IMR-90 (cell line): ENCODE data around the gene EDDM13. TPM values are rescaled to one million over a fixed set of nuclear protein-coding genes. Genes with fewer than 3 reads are reported as not detected.

Source experiments
- ATAC-seq: fragments of 200-7000 bp; cut with Tn5 transposase; 2 replicates; pipeline ENCODE4 v1.9.1; 2020; ENCODE audit warnings: low read depth, mild to moderate bottlenecking, moderate library complexity
- Bru-seq: library from RNA; stranded (reverse); fragments of 400-500 nt; gene quantifications from one replicate; lab custom pipeline; 2021; lab: Mats Ljungman, UMichigan
- BruChase-seq, 2 experiments: library from RNA; stranded (reverse); fragments of 400-500 nt; gene quantifications; one replicate each; lab custom pipeline; 2021; lab: Mats Ljungman, UMichigan
- BruUV-seq: library from RNA; stranded (reverse); fragments of 400-500 nt; replicated peaks from 2 replicates; lab custom pipeline; 2021; lab: Mats Ljungman, UMichigan
- CTCF ChIA-PET: fragments of 300-600 bp; formaldehyde crosslinking; extraction: SDS; loops from one replicate; lab custom pipeline; 2021; ENCODE audit warnings: antibody characterized with exemption; lab: Yijun Ruan, JAX
- POLR2A ChIA-PET: fragments of 300-600 bp; sonication (Branson Sonifier 250); formaldehyde crosslinking; loops from one replicate; lab custom pipeline; 2022; ENCODE audit warnings: antibody characterized with exemption; ENCODE audit not compliant: unreplicated experiment; lab: Charles Lee
- DNase-seq: peaks from one replicate; pipeline ENCODE4 v3.0.0; 2013
- H2AFZ ChIP-seq: replicated peaks from 2 replicates; pipeline ENCODE3; 2013; ENCODE audit warnings: low read length, mild to moderate bottlenecking; ENCODE audit not compliant: poor library complexity
- H2AK5ac ChIP-seq: 2 replicates; pipeline ENCODE4 v1.6.1; 2013; ENCODE audit warnings: low read depth, low read length, inconsistent platforms
- H2AK9ac ChIP-seq: replicated peaks from 2 replicates; pipeline ENCODE3; 2013; ENCODE audit warnings: mild to moderate bottlenecking, low read depth, low read length, moderate library complexity; ENCODE audit not compliant: poor library complexity
- H2BK120ac ChIP-seq: 2 replicates; pipeline ENCODE4 v1.6.1; 2013; ENCODE audit warnings: low read depth, low read length, inconsistent platforms
- H2BK15ac ChIP-seq: 3 replicates; pipeline ENCODE4 v1.6.1; 2013; ENCODE audit warnings: low read depth, low read length, inconsistent platforms
- H2BK20ac ChIP-seq: 2 replicates; pipeline ENCODE4 v1.6.1; 2013; ENCODE audit warnings: low read depth, mild to moderate bottlenecking, inconsistent platforms, low read length, moderate library complexity
- H2BK5ac ChIP-seq: 2 replicates; pipeline ENCODE4 v1.6.1; 2013; ENCODE audit warnings: mild to moderate bottlenecking, low read depth, low read length, inconsistent platforms; ENCODE audit not compliant: poor library complexity, severe bottlenecking
- H3K14ac ChIP-seq: replicated peaks from 2 replicates; pipeline ENCODE4 v1.6.1; 2013; ENCODE audit warnings: low read depth, low read length, inconsistent platforms
- H3K18ac ChIP-seq: 2 replicates; pipeline ENCODE4 v1.6.1; 2013; ENCODE audit warnings: low read depth, low read length, control low read depth
- H3K23ac ChIP-seq: 2 replicates; pipeline ENCODE4 v1.6.1; 2013; ENCODE audit warnings: low read depth, low read length, inconsistent platforms
- H3K27ac ChIP-seq: 2 replicates; pipeline ENCODE4 v1.5.1; 2013; ENCODE audit warnings: mild to moderate bottlenecking, control low read depth, low read length; ENCODE audit not compliant: insufficient read depth
- H3K27me3 ChIP-seq: 2 replicates; pipeline ENCODE4 v1.6.1; 2013; ENCODE audit warnings: low read length; ENCODE audit not compliant: control insufficient read depth, insufficient read depth
- H3K36me3 ChIP-seq: 2 replicates; pipeline ENCODE4 v1.6.1; 2013; ENCODE audit warnings: low read length, mixed read lengths; ENCODE audit not compliant: control insufficient read depth, insufficient read depth
- H3K4ac ChIP-seq: 2 replicates; pipeline ENCODE4 v1.6.1; 2013; ENCODE audit warnings: low read depth, low read length, inconsistent platforms
- H3K4me1 ChIP-seq: 2 replicates; pipeline ENCODE4 v1.6.1; 2013; ENCODE audit warnings: low read length, mixed read lengths; ENCODE audit not compliant: control insufficient read depth, insufficient read depth
- H3K4me2 ChIP-seq: 2 replicates; pipeline ENCODE4 v1.6.1; 2013; ENCODE audit warnings: low read depth, mild to moderate bottlenecking, control low read depth, low read length, moderate library complexity
- H3K4me3 ChIP-seq: 2 replicates; pipeline ENCODE4 v1.5.1; 2013; ENCODE audit warnings: low read depth, mild to moderate bottlenecking, control low read depth, low read length, moderate library complexity; ENCODE audit not compliant: insufficient read depth
- H3K56ac ChIP-seq: 2 replicates; pipeline ENCODE4 v1.6.1; 2013; ENCODE audit warnings: low read length, inconsistent platforms; ENCODE audit not compliant: insufficient read depth; ENCODE audit errors: extremely low read depth
- H3K79me1 ChIP-seq, 2 experiments: 2 replicates each; pipeline ENCODE4 v1.6.1; 2013; ENCODE audit warnings: low read length in 2 of 2, inconsistent platforms in 1 of 2, low read depth in 1 of 2
- H3K9ac ChIP-seq: 2 replicates; pipeline ENCODE4 v1.6.1; 2013; ENCODE audit warnings: low read depth, low read length, control low read depth
- H3K9me1 ChIP-seq: 2 replicates; pipeline ENCODE4 v1.6.1; 2013; ENCODE audit warnings: low read length, inconsistent platforms; ENCODE audit not compliant: insufficient read depth
- H3K9me3 ChIP-seq: 2 replicates; pipeline ENCODE4 v1.6.1; 2013; ENCODE audit warnings: low read length; ENCODE audit not compliant: control insufficient read depth, insufficient read depth
- H4K20me1 ChIP-seq: 2 replicates; pipeline ENCODE4 v1.6.1; 2013; ENCODE audit warnings: low read length, inconsistent platforms; ENCODE audit not compliant: insufficient read depth
- H4K5ac ChIP-seq: 2 replicates; pipeline ENCODE4 v1.6.1; 2013; ENCODE audit warnings: mild to moderate bottlenecking, low read depth, low read length, control low read depth
- H4K8ac ChIP-seq, 2 experiments: 2 replicates each; pipeline ENCODE4 v1.6.1; 2013; ENCODE audit warnings: low read depth in 2 of 2, low read length in 2 of 2, control low read depth in 1 of 2, inconsistent platforms in 1 of 2
- H4K91ac ChIP-seq: 2 replicates; pipeline ENCODE4 v1.6.1; 2013; ENCODE audit warnings: low read depth, low read length, inconsistent platforms; ENCODE audit not compliant: insufficient read depth
- BHLHE40 ChIP-seq: fragments of 150-350 bp; IDR thresholded peaks from 2 replicates; pipeline ENCODE4 v1.6.1; 2016; ENCODE audit warnings: mild to moderate bottlenecking, low read depth, low read length
- CTCF ChIP-seq: conservative IDR thresholded peaks from 2 replicates; pipeline ENCODE4 v1.5.1; 2012; ENCODE audit warnings: mild to moderate bottlenecking, low read depth, low read length, improper control_type of control experiment
- MAZ ChIP-seq: IDR thresholded peaks from 2 replicates; pipeline ENCODE4 v1.6.1; 2012; ENCODE audit warnings: low read depth, mild to moderate bottlenecking, low read length, improper control_type of control experiment, moderate library complexity, borderline replicate concordance
- MXI1 ChIP-seq: IDR thresholded peaks from 2 replicates; pipeline ENCODE4 v1.6.1; 2012; ENCODE audit warnings: low read depth, mild to moderate bottlenecking, low read length, moderate library complexity, borderline replicate concordance
- NFE2L2 ChIP-seq: fragments of 150-350 bp; IDR thresholded peaks from 2 replicates; pipeline ENCODE4 v1.6.1; 2016; ENCODE audit warnings: low read depth, mild to moderate bottlenecking, low read length
- POLR2A ChIP-seq: IDR thresholded peaks from 2 replicates; pipeline ENCODE4 v1.6.1; 2012; ENCODE audit warnings: mild to moderate bottlenecking, low read depth, low read length
- RAD21 ChIP-seq: IDR thresholded peaks from 2 replicates; pipeline ENCODE4 v1.6.1; 2012; ENCODE audit warnings: low read length, improper control_type of control experiment
- RCOR1 ChIP-seq: IDR thresholded peaks from 2 replicates; pipeline ENCODE4 v1.6.1; 2012; ENCODE audit warnings: mild to moderate bottlenecking, low read length, improper control_type of control experiment; ENCODE audit not compliant: insufficient replicate concordance
- RFX5 ChIP-seq: IDR thresholded peaks from 2 replicates; pipeline ENCODE4 v1.8.0; 2012; ENCODE audit warnings: low read depth, mild to moderate bottlenecking, low read length, moderate library complexity
- USF2 ChIP-seq: fragments of 150-350 bp; IDR thresholded peaks from 2 replicates; pipeline ENCODE4 v1.6.1; 2017; ENCODE audit warnings: mild to moderate bottlenecking, antibody characterized with exemption, low read length, low read depth
- WGBS, 2 experiments: methylation state at CpG; one replicate each; pipeline versions ENCODE4 v1.1.5 to v1.1.7; 2013; ENCODE audit warnings: missing lambda C conversion rate in 2 of 2; ENCODE audit not compliant: insufficient read length in 1 of 2; ENCODE audit errors: extremely low coverage in 2 of 2; 5-methylcytosine and 5-hydroxymethylcytosine counted together
- dilution Hi-C: fragments of 300-500 bp; cut with HindIII; formaldehyde crosslinking; loops from one replicate; pipeline ENCODE4 v1.14.3; 2018; ENCODE audit warnings: low sequenced_read_pairs; ENCODE audit not compliant: unreplicated experiment
- in situ Hi-C: fragments of 300-500 bp; cut with MboI; formaldehyde crosslinking; loops from 3 replicates; pipeline ENCODE4 v1.14.3; 2019; ENCODE audit warnings: low sequenced_read_pairs, inconsistent platforms, mixed read lengths
- intact Hi-C: fragments of 100-400 bp; cut with micrococcal nuclease; formaldehyde crosslinking; loops from 2 replicates; pipeline ENCODE4 v1.10.0; 2022
- long read RNA-seq: library from polyadenylated mRNA; unstranded; transcript quantifications from one replicate; pipeline ENCODE4 v2.0.0, GENCODE V29; 2021; ENCODE audit not compliant: unreplicated experiment
- polyA plus RNA-seq, 3 experiments: library from polyadenylated mRNA; depleted of rRNA; stranded (reverse); fragments of >200 nt; gene quantifications; 2 replicates each; pipeline ENCODE4 v1.2.3, GENCODE V29; 2012; ENCODE audit warnings: low replicate concordance in 1 of 3
- total RNA-seq: library from RNA; depleted of rRNA; stranded (reverse); fragments of >200 nt; gene quantifications from 2 replicates; pipeline ENCODE4 v1.2.3, GENCODE V29; 2012; rRNA removed
- TF ChIP-seq, protein P1 (sequence below): fragments of 150-350 bp; IDR thresholded peaks from 2 replicates; pipeline ENCODE4 v1.6.1; 2016; ENCODE audit warnings: low read depth, mild to moderate bottlenecking, low read length, moderate library complexity, borderline replicate concordance

The EDDM13 gene, protein sequence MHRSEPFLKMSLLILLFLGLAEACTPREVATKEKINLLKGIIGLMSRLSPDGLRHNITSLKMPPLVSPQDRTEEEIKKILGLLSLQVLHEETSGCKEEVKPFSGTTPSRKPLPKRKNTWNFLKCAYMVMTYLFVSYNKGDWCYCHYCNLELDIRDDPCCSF
- total RNA-seq (not detected in 2 replicates), polyA plus RNA-seq (2012; rRNA removed) (not detected in 2 replicates), Bru-seq, nascent RNA (percentile 5 among the genes with signal in this experiment), BruChase-seq, experiment 1, labeled RNA remaining after a 6-hour chase (not detected), BruChase-seq, experiment 2, labeled RNA remaining after a 2-hour chase (not detected)
- not detected in 2 replicates for polyA plus RNA-seq (2012; cell fraction: cytosol; rRNA removed)
- polyA plus RNA-seq (2012; cell fraction: nucleus; rRNA removed; ENCODE audit: low replicate concordance): not detected in 2 replicates
- long read RNA-seq: 0 reads

GRCh38 chr19:56272161-56272798, at the start of gene EDDM13:
EDDM13 (plus strand) TSS chr19:56272748; CDS start chr19:56272835, 87 bp downstream.
- Histone ChIP-seq H3K27ac (no peak within 1 kb of the TSS), H3K4me2 (no peak within 1 kb of the TSS), H2BK5ac (no peak within 1 kb of the TSS), H3K18ac (no peak within 1 kb of the TSS), H3K9me3 (no peaks in the 10 kb centered on the region), H3K4me1 (no peaks in the 10 kb centered on the region), H4K8ac (no peak within 1 kb of the TSS), H2AK9ac (no peak within 1 kb of the TSS), H3K27me3 (no peaks in the 10 kb centered on the region), H2BK120ac (no peak within 1 kb of the TSS), H2BK15ac (no peak within 1 kb of the TSS), H4K91ac (no peak within 1 kb of the TSS), H4K20me1 (no peaks in the 10 kb centered on the region), H2BK20ac (no peak within 1 kb of the TSS), H3K9me1 (no peaks in the 10 kb centered on the region), H2AFZ (no peak within 1 kb of the TSS), H3K36me3 (no peaks in the 10 kb centered on the region), H3K56ac (no peak within 1 kb of the TSS), H3K79me1 (no peaks in the 10 kb centered on the region), H3K14ac (no peak within 1 kb of the TSS), H3K9ac (no peak within 1 kb of the TSS), H4K5ac (no peak within 1 kb of the TSS), H3K23ac (no peak within 1 kb of the TSS), H2AK5ac (no peak within 1 kb of the TSS), H3K4me3 (no peak within 1 kb of the TSS), H3K4ac (no peak within 1 kb of the TSS)
- WGBS, 2 experiments: 43% methylated on average over 3 of the region's 6 CpGs; no CpG with 5 or more reads in 1 of the 2 experiments
- dilution Hi-C loops (no loop called here), intact Hi-C loops (no loop called here), in situ Hi-C loops (no loop called here)
- no peak for ATAC-seq
- ChIA-PET POLR2A (no interaction called here), CTCF (no interaction called here)
- DNase-seq: no peak
- TF ChIP-seq CTCF (no peak), POLR2A (no peak), RCOR1 (no peak), USF2 (no peak), NFE2L2 (no peak), MXI1 (no peak), RAD21 (no peak), RFX5 (no peak), MAZ (no peak), BHLHE40 (no peak)
- TF ChIP-seq, protein P1, sequence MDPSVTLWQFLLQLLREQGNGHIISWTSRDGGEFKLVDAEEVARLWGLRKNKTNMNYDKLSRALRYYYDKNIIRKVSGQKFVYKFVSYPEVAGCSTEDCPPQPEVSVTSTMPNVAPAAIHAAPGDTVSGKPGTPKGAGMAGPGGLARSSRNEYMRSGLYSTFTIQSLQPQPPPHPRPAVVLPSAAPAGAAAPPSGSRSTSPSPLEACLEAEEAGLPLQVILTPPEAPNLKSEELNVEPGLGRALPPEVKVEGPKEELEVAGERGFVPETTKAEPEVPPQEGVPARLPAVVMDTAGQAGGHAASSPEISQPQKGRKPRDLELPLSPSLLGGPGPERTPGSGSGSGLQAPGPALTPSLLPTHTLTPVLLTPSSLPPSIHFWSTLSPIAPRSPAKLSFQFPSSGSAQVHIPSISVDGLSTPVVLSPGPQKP: no peak
- no TSS peak for BruUV-seq
